ENCODE measurements around the gene DOK3. TPM values are rescaled to one million over a fixed set of nuclear protein-coding genes. Genes with fewer than 3 reads are reported as not detected.

The DOK3 gene
- total RNA-seq, 1 donor from 2014 or later = 4.3 TPM

DNA sequence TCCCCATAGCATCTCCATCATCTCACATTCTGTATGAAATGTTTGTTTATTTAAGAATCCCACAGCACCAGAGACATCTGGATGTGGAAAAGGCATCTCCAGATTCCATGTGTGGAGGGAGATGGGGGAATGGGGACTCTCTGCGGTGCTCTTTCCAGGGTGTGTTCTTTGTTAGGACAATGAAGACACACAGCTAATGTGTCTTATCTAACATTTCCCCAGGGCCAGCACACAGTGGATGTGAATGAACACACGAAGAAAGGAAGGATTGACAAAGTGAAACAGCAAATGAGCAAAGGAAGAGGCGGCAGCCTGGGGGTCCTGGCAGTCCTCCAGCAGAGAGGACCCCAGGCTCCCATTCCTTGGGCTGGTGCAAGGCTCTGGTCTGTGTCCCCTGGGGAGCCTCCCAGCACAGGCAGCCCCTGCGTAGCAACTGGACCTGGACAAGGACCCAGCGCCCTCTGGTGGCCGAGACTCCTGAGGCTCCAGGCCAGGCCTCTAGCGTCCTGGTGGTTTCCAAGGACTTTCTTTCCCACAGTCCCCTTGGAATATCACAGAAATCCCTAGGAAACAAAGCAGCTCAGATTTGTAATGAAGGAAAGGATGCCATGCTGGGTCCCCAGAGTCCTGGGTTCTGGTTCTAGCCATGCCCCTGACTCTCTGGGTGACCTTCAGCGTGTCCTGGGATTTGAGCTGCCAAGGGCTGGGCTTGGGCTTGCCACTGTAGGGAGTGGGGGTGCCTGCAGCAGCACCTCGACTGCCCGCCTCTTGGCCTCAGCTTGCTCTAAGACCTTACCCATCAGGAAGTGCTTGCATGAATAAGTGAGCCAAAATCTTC is 8.7 kb downstream of the DOK3 start:
- intact Hi-C loops (cut with micrococcal nuclease) = loop anchor here (1.0 to 2.0 kb wide), 3 partner anchors 111 to 386 kb away; no protein-coding TSS in a partner anchor

- intact Hi-C loops (cut with micrococcal nuclease) = loop anchor here (1.0 to 10.0 kb wide), 6 partner anchors 92 to 855 kb away; partner anchors contain the start of genes NHP2, NSD1, TMED9 and TSPAN17
Measured at GRCh38 chr5:177499842-177500241, 9.8 kb downstream of the DOK3 start.

- intact Hi-C loops (cut with micrococcal nuclease) = loop anchor here (5.0 to 10.0 kb wide), 4 partner anchors 94 to 853 kb away; partner anchors contain the start of genes NHP2, NSD1, TMED9 and TSPAN17
Measured at GRCh38 chr5:177498013-177498787, 11.4 kb downstream of the DOK3 start.

GRCh38 chr5:177497292-177498012 is 12.2 kb downstream of the DOK3 start, which contains the start of gene PDLIM7:
TSS of gene PDLIM7 (minus strand) at chr5:177497604. CDS start at chr5:177496512, 1,092 bp downstream.
- intact Hi-C loops (cut with micrococcal nuclease) = loop anchor here (1.0 to 10.0 kb wide), 17 partner anchors 19 to 853 kb away; partner anchors contain the start of genes B4GALT7, DBN1, DDX41 and FAM193B

DNA sequence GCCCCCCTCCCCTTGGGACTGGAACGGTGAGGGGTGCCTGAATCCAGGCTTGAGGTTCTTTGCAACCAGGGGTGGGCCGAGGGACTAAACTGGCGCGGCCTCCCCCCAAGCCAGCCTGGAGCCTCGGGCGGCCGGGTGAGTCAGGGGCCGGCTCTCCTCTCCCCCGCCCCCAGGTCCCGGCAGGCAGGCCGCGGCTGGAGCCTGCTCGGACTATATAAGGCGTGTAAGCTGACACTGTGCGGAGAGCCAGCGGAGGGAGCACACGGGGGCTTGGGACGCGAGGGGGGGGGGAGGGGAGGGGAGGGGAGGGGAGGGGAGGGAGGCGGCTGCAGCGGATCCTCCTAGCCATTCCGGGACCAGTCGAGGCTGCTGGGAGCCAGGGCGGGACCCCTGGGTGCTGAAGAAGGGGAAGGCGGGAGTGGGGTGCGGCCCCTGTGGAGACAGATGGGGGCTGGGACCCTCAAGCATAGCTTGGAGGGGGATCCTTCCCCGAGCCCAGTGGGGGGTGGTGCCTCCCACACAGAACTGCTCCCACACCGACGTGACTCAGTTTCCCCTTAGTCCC is 12.8 kb downstream of the DOK3 start:
- intact Hi-C loops (cut with micrococcal nuclease) = loop anchor here (1.0 to 10.0 kb wide), 17 partner anchors 18 to 852 kb away; partner anchors contain the start of genes B4GALT7, DBN1, DDX41 and FAM193B

DNA sequence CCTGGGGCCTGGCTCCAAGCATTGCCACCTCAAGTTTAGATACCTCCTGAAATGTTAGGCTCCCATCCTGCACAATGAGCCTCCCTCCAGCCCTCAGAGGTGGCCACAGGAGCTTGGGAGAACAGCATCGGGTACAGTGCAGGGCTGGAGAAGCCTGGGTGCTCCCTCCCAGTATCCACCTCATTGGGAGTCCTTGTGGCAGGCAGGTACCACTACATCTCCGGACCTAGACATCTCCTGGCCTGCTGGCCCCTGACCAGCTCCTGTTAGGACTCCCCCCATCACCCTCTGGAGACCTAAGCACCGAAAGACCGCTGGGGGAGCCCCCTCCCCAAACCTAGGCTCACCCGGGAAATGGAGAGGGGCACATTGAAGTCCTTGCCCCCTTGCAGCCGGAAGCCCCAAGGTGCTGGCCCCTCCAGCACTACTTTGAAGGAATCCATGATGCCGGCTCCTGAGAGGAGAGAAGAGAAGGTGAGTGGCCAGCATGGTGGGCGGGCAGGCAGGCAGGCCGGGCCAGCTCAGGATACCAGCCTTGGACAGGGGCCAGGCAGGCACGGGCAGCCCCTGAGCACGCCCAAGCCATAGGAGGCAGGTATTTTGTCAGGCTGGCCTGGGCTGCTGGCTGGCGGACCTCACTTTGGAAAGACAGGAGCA is 13.4 kb downstream of the DOK3 start:
- intact Hi-C loops (cut with micrococcal nuclease) = loop anchor here (2.0 to 10.0 kb wide), 5 partner anchors 17 to 851 kb away; partner anchors contain the start of genes NHP2, NSD1, TMED9 and TSPAN17

- intact Hi-C loops (cut with micrococcal nuclease) = loop anchor here (2.0 to 10.0 kb wide), 5 partner anchors 17 to 851 kb away; partner anchors contain the start of genes NHP2, NSD1, TMED9 and TSPAN17
Measured at GRCh38 chr5:177495243-177496060, 14.2 kb downstream of the DOK3 start.

DNA sequence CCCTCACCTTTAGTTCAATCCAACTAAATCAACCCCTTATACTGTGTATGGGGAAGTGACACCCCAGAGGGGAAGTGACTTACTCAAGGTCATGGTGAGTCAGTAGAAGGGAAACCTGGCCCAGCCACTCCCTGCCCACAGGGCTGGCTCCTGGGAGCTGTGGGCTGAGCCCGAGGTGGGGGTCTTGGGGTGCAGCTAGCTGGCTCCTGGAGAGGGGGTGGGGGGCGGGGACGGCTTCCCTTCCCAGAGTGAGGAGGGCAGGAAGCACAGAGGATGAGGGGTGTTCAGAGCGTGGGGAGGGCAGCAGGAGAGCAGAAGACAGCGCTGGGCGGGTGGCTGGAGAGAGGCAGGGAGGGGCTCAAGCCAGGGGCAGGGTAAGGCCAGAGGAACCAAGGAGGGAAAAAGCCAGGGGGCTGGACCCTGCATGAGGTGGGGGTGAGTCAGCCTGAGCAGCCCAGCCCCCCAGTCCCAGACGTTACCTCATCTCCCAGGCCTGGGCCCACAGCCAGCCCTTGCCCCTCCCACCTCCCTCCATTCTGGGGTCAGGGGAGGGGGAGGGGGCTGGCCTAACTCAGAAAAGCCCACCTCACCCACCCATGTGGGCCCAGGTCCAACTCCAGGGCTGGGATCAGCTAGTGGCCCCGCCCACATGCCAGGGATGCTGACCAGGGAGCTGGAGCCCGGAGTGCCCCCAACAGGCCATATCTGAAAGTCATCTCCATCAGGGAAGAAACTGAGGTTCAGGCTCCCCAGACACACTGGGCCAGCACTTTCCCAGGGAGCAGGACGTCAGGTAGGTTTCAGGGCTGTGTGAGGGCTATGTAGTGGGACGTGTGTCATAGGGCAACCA is 15.1 kb downstream of the DOK3 start:
- intact Hi-C loops (cut with micrococcal nuclease) = loop anchor here (5.0 to 10.0 kb wide), 4 partner anchors 98 to 850 kb away; partner anchors contain the start of genes NHP2, NSD1, TMED9 and TSPAN17

DNA sequence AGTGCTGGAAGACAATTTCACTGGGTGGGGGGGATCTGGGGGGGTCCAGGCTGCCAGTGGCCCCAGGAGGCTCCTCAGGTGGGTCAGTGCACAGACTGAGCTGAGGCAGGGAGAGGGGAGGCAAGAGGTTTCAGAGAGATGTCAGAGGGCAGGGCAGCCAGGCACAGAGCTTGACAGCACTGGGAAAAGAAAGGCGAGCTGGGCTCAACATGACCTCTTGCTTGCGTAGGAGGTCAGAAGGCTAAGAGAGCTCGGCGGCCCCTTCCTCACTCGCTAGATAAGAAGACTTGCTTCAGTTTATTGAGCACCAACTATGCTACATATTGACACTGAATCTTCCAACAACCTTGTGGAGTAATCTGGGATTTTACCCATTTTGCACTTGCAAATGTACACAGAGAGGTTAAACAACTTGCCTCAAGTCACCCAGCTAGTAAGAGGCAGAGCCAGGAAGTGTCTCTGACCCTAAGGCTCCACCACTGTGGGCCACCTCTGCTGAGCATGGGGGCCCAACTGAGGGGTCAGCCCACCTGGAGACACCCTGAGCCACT is 15.8 kb downstream of the DOK3 start:
- intact Hi-C loops (cut with micrococcal nuclease) = loop anchor here (10.0 kb wide), 1 partner anchor 849 kb away; the partner anchor contains the start of gene TSPAN17

GRCh38 chr5:177492841-177493240 is 16.8 kb downstream of the DOK3 start:
- intact Hi-C loops (cut with micrococcal nuclease) = loop anchor here (10.0 kb wide), 1 partner anchor 848 kb away; the partner anchor contains the start of gene TSPAN17

DNA sequence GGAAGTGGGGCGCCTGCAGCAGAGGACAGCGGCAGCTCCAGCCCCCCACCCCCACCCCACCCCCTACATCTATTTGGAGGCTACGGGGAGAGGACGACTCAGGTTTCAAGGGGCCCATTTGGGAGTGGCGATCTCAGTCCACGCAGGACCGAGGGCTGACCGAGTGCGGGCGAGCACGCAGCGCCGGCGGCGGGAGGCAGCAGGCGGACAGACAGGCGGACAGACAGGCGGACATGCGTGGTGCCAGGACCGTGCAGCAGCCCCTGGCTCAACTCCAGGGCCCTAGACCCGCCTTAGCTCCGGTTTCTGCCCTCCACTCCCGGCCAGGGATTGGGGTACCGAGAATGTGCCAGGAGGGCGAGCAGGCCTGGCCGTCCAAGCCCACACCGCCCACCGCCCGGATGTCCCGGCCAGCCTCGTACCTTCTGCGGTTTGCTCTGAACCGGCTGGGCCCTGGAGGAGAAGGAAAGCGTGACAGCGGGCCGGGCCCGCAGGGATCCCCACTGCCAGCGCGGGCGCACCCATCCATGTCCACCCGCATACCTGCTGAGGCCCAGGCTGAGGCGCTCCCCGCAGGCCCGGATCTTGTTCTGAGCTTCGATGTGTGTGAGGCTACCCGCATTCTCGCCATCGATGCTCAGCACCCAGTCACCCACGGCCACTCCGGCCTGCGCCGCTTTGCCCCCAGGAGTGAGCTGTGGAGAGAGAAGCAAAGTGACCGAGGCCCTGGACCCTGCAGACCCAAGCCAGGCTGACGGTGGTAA is 17.5 kb downstream of the DOK3 start:
- intact Hi-C loops (cut with micrococcal nuclease) = loop anchor here (10.0 kb wide), 1 partner anchor 847 kb away; the partner anchor contains the start of gene TSPAN17

DNA sequence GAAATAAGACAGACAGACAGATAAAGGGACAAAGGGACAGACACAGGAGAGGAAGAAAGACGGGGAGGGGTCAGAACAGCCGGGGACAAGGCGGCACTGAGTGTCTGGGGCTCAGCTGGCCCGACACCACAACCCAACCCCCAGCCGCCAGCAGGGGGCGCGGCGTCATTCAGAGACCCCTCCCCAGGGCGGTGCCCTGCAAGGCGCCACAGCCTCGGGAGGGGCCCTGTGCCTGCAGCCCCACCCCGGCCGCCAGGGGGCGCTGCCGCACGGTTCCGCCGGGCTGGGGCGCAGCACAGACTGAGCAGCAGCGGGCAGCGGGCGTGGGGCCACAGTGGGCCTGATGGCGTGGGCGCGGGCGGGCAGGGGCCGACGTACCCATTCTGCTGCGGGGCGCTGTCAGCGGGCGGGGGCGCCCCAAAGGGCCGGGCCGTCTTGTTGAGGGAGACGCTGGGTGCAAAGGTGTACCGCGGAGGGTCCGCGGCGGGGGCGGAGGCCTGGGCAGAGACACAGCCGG is 18.1 kb downstream of the DOK3 start:
- intact Hi-C loops (cut with micrococcal nuclease) = loop anchor here (10.0 kb wide), 1 partner anchor 847 kb away; the partner anchor contains the start of gene TSPAN17

GRCh38 chr5:177490992-177491391 is 18.6 kb downstream of the DOK3 start:
- intact Hi-C loops (cut with micrococcal nuclease) = loop anchor here (10.0 kb wide), 1 partner anchor 846 kb away; the partner anchor contains the start of gene TSPAN17

- intact Hi-C loops (cut with micrococcal nuclease) = loop anchor here (10.0 kb wide), 1 partner anchor 846 kb away; the partner anchor contains the start of gene TSPAN17
Measured at GRCh38 chr5:177490311-177490991, 19.2 kb downstream of the DOK3 start.

DNA sequence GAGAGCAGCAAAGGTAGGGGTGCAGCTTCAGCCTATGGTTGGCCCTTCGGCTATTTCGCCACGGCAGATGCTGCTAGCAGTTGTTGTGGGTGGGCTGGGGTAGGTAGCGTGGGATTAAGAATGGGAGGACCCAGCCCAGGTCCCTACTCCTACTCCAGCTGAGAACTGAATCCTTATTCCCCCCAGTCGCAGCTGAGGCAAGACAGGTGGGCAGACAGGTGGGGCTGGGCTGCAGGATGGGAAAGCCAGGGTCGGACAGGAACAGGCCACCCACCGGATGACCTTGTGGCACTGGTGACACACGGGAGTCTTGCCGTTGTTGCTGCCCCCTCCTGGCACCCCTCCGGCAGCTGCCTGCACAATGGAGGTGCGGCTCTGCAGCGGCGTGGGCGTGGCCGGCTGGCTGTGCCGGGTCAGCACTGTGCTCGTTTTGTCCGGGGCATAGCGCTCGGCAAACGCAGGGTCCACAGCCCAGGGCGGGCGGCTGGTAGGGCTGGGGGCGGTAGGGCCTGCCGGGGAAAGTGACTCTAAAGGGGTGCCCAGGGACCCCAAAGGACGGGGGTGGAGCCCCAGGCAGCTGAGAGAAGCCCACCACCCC is 20.4 kb downstream of the DOK3 start:
- intact Hi-C loops (cut with micrococcal nuclease) = no loop called here

All from T-helper 1 cell treated with Interleukin-12 subunit alpha and Interleukin-12 subunit beta and Interleukin-4 antibody, amounts not matched to agents 30 ng/mL and 1 ng/mL, for 36 hours (primary cell).